WTC11 (cell line): Measurements from ENCODE around the gene PIK3R4.

Experiments
- RORB ChIP-seq: fragments of 250-450 bp; sonication (Bioruptor Pico); IDR thresholded peaks from 2 replicates; pipeline ENCODE4 v1.9.0; 2021; ENCODE audit warnings: mild to moderate bottlenecking
- STAT6 ChIP-seq: sonication (generic); formaldehyde crosslinking; conservative IDR thresholded peaks from 2 replicates; pipeline ENCODE4 v1.8.1; 2023; ENCODE audit warnings: mild to moderate bottlenecking, low read depth, missing genetic modification reagents, moderate library complexity
- TF ChIP-seq, protein P1 (sequence below): fragments of 200-600 bp; IDR thresholded peaks from 2 replicates; pipeline ENCODE4 v1.8.0; 2022; ENCODE audit warnings: antibody characterized with exemption

GRCh38 chr3:130786306-130786705, 39.7 kb upstream of the PIK3R4 start:
- TF ChIP-seq, protein P1, sequence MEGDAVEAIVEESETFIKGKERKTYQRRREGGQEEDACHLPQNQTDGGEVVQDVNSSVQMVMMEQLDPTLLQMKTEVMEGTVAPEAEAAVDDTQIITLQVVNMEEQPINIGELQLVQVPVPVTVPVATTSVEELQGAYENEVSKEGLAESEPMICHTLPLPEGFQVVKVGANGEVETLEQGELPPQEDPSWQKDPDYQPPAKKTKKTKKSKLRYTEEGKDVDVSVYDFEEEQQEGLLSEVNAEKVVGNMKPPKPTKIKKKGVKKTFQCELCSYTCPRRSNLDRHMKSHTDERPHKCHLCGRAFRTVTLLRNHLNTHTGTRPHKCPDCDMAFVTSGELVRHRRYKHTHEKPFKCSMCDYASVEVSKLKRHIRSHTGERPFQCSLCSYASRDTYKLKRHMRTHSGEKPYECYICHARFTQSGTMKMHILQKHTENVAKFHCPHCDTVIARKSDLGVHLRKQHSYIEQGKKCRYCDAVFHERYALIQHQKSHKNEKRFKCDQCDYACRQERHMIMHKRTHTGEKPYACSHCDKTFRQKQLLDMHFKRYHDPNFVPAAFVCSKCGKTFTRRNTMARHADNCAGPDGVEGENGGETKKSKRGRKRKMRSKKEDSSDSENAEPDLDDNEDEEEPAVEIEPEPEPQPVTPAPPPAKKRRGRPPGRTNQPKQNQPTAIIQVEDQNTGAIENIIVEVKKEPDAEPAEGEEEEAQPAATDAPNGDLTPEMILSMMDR: no peak
- no peak for TF ChIP-seq STAT6 (CRISPR knock-in tag)
- no peak for TF ChIP-seq RORB
